Measurements from ENCODE around the gene GALK2. TPM values are rescaled to one million over a fixed set of nuclear protein-coding genes. Genes with fewer than 3 reads are reported as not detected.
A peak's percentile ranks its signal among the peaks of the same experiment; 100 is the strongest.
"Not testable (repeated sequence)": the region's sequence is repeated elsewhere in the genome, so short reads cannot be mapped to it uniquely, and the experiment has no call there.

The GALK2 gene
- total and polyA plus RNA-seq, 2 experiments from 2014 or later, result 27.5 to 28.1 TPM

DNA sequence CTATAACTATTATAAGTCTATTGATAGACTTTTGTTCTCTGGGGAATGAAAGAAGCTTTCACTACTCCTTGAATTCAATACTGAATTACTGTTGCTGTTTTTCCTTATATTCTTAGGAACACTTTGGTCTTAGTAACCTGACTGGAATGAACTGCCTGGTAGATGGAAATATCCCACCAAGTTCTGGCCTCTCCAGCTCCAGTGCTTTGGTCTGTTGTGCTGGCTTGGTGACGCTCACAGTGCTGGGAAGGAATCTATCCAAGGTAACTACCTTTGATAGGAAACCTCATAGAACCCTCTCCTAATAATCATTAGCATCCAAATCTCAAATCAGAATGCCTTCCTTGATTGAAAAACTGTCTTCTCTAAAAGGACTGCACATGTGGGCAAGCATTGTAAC lies 69.1 kb downstream of the GALK2 start:
- no peak overlapping the region for H3K4me3 ChIP-seq
- no peak for TF ChIP-seq CTCF (IDR thresholded peaks at IDR 0.05; ENCODE audit: low read depth, low read length)
- no peak for DNase-seq (ENCODE audit: low read depth in 1 of 2, low spot score in 1 of 2)
- no peaks in the 10 kb centered on the region for H3K27me3 ChIP-seq
- H3K4me1 ChIP-seq (ENCODE audit: low read depth), result peaks cover 7% of the 10 kb centered on the region
- no peak overlapping the region for H3K27ac ChIP-seq
- no peaks in the 10 kb centered on the region for H3K9me3 ChIP-seq (ENCODE audit: low read depth)
- H3K36me3 ChIP-seq, result no peaks in the 10 kb centered on the region

DNA sequence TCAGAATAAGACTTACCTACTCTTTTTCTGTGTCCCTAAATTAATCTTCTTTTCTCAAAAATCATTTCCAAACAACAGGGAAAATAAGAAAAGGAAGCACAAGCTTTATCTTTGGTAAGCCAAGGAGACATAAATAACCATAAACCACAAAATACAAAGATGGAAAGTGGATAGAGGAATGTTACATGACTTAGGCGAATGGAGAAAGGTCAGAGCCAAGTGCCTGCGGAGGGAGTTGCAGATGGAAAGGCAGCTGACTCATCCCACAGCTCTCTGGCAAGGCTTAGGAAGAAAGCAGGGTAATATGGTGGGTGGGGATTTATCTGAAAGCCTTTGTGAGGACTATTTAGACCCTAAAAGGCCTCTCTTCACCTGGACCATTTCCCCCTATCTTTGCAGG lies 72.8 kb downstream of the GALK2 start:
- peak; percentile 3 to 89 for DNase-seq (ENCODE audit: low read depth in 1 of 2, low spot score in 1 of 2)
- TF ChIP-seq CTCF (IDR thresholded peaks at IDR 0.05; ENCODE audit: low read depth, low read length), result no peak
- H3K36me3 ChIP-seq, result no peaks in the 10 kb centered on the region
- no peaks in the 10 kb centered on the region for H3K9me3 ChIP-seq (ENCODE audit: low read depth)
- no peak overlapping the region for H3K4me3 ChIP-seq
- H3K27ac ChIP-seq, result no peak overlapping the region
- no peaks in the 10 kb centered on the region for H3K27me3 ChIP-seq
- peaks cover 7% of the 10 kb centered on the region for H3K4me1 ChIP-seq (ENCODE audit: low read depth)

- peak in 1 of 2 donors; percentile 22 for DNase-seq (ENCODE audit: low read depth in 1 of 2, low spot score in 1 of 2)
- Histone ChIP-seq H3K36me3 (no peaks in the 10 kb centered on the region), H3K27ac (no peak overlapping the region)
Measured at GRCh38 chr15:49247556-49248110, 77.6 kb downstream of the GALK2 start.

DNA sequence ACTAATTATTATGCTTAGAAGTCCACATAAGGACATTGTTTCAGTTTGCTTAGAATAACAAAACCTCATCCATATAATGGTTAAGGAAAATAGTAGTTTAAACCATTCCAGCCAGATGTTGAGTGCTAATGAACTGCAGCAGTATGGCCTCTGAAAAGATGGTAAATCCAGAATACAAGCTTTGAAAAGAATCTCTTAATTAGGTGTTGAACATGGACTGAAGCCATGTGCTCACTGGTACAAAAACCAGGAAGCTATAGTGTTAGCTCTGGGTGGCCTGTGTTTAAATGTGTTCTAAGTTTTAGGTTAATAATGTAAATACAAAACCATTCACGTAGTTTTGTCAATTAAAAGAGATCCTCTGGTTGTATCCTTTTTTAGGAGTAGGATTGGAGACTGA lies 78.2 kb downstream of the GALK2 start:
- Histone ChIP-seq H3K4me1 (ENCODE audit: low read depth) (no peaks in the 10 kb centered on the region), H3K9me3 (ENCODE audit: low read depth) (no peaks in the 10 kb centered on the region)

More at GRCh38 chr15:49247556-49248110, 77.6 kb downstream of the GALK2 start:
- H3K9me3 ChIP-seq (ENCODE audit: low read depth), result no peaks in the 10 kb centered on the region
- H3K27me3 ChIP-seq, result no peaks in the 10 kb centered on the region
- no peak for TF ChIP-seq CTCF (IDR thresholded peaks at IDR 0.05; ENCODE audit: low read depth, low read length)
- H3K4me3 ChIP-seq, result no peak overlapping the region
- H3K4me1 ChIP-seq (ENCODE audit: low read depth), result no peaks in the 10 kb centered on the region

GRCh38 chr15:49255966-49256759 lies 86.1 kb downstream of the GALK2 start:
- no peak overlapping the region for H3K4me3 ChIP-seq
- H3K27ac ChIP-seq, result no peak overlapping the region
- H3K4me1 ChIP-seq (ENCODE audit: low read depth), result no peaks in the 10 kb centered on the region
- TF ChIP-seq CTCF (IDR thresholded peaks at IDR 0.05; ENCODE audit: low read depth, low read length), result no peak
- no peaks in the 10 kb centered on the region for H3K9me3 ChIP-seq (ENCODE audit: low read depth)
- H3K36me3 ChIP-seq, result no peaks in the 10 kb centered on the region
- no peaks in the 10 kb centered on the region for H3K27me3 ChIP-seq
- no peak for DNase-seq (ENCODE audit: low read depth in 1 of 2, low spot score in 1 of 2)

More for the DNA sequence above, 78.2 kb downstream of the GALK2 start:
- Histone ChIP-seq H3K4me3 (no peak overlapping the region), H3K36me3 (no peaks in the 10 kb centered on the region), H3K27me3 (no peaks in the 10 kb centered on the region), H3K27ac (no peak overlapping the region)
- DNase-seq (ENCODE audit: low read depth in 1 of 2, low spot score in 1 of 2), result no peak
- TF ChIP-seq CTCF (IDR thresholded peaks at IDR 0.05; ENCODE audit: low read depth, low read length), result no peak

DNA sequence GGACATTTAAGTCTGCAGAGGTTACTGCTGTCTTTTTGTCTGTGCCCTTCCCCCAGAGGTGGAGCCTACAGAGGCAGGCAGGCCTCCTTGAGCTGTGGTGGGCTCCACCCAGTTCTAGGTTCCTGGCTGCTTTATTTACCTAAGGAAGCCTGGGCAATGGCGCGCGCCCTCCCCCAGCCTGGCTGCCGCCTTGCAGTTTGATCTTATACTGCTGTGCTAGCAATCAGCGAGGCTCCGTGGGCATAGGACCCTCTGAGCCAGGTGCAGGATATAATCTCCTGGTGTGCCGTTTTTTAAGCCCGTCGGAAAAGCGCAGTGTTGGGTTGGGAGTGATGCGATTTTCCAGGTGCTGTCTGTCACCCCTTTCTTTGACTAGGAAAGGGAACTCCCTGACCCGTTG lies 95.1 kb downstream of the GALK2 start:
- not testable (repeated sequence) for H3K9me3 ChIP-seq (ENCODE audit: low read depth); H3K4me3 ChIP-seq; H3K4me1 ChIP-seq (ENCODE audit: low read depth); H3K36me3 ChIP-seq; DNase-seq (ENCODE audit: low read depth in 1 of 2, low spot score in 1 of 2); H3K27ac ChIP-seq; H3K27me3 ChIP-seq

All from cardiac muscle cell (in vitro differentiated cells and primary cell).